ENCODE measurements around the gene RARB. TPM values are rescaled to one million over a fixed set of nuclear protein-coding genes. Genes with fewer than 3 reads are reported as not detected.

RARB gene
- 1.2 and 6.9 TPM in 2 replicates for total RNA-seq

GRCh38 chr3:25427942-25428788 lies at the start of gene RARB:
Gene RARB, plus strand, starts transcription at chr3:25428263. Its CDS starts 469 bp downstream, at chr3:25428732.

Other genes starting within 250 kb of the RARB start
- gene TOP2B, start 236.6 kb downstream of the RARB start, total RNA-seq = 87.1 and 110 TPM in 2 replicates